ENCODE results near the gene CLRN3. TPM values are rescaled to one million over a fixed set of nuclear protein-coding genes. Genes with fewer than 3 reads are reported as not detected.

CLRN3 gene
- total RNA-seq, 1 donor from 2014 or later: 3.2 TPM

DNA sequence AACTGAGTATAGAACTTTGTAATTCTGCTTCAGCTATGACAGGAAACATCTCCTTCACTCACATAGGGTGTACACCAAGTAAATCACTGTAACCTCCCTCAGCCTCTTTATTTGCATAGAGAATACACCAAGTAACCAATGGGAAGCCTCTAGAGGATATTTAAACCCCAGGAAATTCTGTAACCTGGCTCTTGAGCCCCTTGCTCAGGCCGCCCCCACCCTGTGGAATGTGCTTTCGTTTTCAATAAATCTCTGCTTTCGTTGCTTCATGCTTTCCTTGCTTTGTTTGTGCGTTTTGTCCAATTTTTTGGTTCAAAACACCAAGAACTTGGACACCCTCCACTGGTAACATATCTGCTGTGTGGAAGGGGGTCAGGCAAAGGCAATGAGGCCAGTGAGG lies 60.2 kb downstream of the CLRN3 start:
- no peak overlapping the region for H3K4me3 Mint-ChIP-seq (ENCODE audit: low read depth)
- H3K36me3 Mint-ChIP-seq (ENCODE audit: insufficient read depth): no peaks in the 10 kb centered on the region
- no peak for TF ChIP-seq CTCF (IDR thresholded peaks at IDR 0.05; ENCODE audit: unreplicated experiment)
- peaks cover 25% of the 10 kb centered on the region for H3K27me3 Mint-ChIP-seq
- no peak for DNase-seq (ENCODE audit: low spot score, unreplicated experiment)
- H3K4me1 Mint-ChIP-seq (ENCODE audit: low read depth): no peaks in the 10 kb centered on the region
- no peaks in the 10 kb centered on the region for H3K9me3 Mint-ChIP-seq (ENCODE audit: low read depth)
- H3K27ac Mint-ChIP-seq: peak overlapping the region; percentile 27

DNA sequence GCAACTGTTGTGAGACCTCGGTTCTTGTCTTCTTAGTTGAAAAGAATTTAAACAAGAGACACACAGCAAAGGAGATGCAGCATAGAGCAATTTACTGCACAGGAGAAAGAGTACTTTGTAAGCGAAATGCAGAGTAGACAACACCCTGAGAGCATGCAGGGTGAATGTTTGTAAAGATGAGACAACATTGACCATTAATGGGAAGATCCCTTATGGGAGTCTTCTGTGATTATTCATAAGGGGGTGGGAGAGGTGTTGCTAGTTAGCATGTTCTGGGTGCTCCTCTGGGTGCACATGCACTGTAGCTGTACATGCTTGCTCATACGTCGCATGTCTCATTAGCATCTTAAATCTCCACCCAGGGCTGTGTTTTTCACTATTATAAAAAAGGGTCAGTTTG lies 62.3 kb downstream of the CLRN3 start:
- Mint-ChIP-seq H3K36me3 (ENCODE audit: insufficient read depth) (no peaks in the 10 kb centered on the region), H3K27me3 (peaks cover 15% of the 10 kb centered on the region), H3K4me1 (ENCODE audit: low read depth) (no peaks in the 10 kb centered on the region), H3K4me3 (ENCODE audit: low read depth) (no peak overlapping the region), H3K9me3 (ENCODE audit: low read depth) (no peaks in the 10 kb centered on the region), H3K27ac (no peak overlapping the region)
- TF ChIP-seq CTCF (IDR thresholded peaks at IDR 0.05; ENCODE audit: unreplicated experiment): no peak
- DNase-seq (ENCODE audit: low spot score, unreplicated experiment): no peak

Other genes starting within 250 kb of the CLRN3 start
- 1.7 and 4.7 TPM in 2 replicates for gene FOXI2, start 155.8 kb downstream of the CLRN3 start, total RNA-seq
- 1.9 and 2.4 TPM in 2 replicates for gene PTPRE, start 14.2 kb upstream of the CLRN3 start, total RNA-seq
- 45.7 and 48.8 TPM in 2 replicates for gene MKI67, start 233.5 kb upstream of the CLRN3 start, total RNA-seq